DND-41 (cell line): Measurements from ENCODE around the gene TRAPPC2L.

Experiments used
- EZH2 ChIP-seq: IDR thresholded peaks from 3 replicates; pipeline ENCODE4 v1.6.1; 2012; ENCODE audit warnings: borderline replicate concordance, low read depth, mild to moderate bottlenecking, moderate library complexity, low read length, inconsistent platforms; ENCODE audit not compliant: severe bottlenecking
- TF ChIP-seq, protein P1 (sequence below): IDR thresholded peaks from 2 replicates; pipeline ENCODE4 v1.5.1; 2012; ENCODE audit warnings: borderline replicate concordance, low read length, moderate library complexity, mild to moderate bottlenecking; ENCODE audit not compliant: poor library complexity, severe bottlenecking; ENCODE audit errors: extremely low read depth

- TF ChIP-seq, protein P1, sequence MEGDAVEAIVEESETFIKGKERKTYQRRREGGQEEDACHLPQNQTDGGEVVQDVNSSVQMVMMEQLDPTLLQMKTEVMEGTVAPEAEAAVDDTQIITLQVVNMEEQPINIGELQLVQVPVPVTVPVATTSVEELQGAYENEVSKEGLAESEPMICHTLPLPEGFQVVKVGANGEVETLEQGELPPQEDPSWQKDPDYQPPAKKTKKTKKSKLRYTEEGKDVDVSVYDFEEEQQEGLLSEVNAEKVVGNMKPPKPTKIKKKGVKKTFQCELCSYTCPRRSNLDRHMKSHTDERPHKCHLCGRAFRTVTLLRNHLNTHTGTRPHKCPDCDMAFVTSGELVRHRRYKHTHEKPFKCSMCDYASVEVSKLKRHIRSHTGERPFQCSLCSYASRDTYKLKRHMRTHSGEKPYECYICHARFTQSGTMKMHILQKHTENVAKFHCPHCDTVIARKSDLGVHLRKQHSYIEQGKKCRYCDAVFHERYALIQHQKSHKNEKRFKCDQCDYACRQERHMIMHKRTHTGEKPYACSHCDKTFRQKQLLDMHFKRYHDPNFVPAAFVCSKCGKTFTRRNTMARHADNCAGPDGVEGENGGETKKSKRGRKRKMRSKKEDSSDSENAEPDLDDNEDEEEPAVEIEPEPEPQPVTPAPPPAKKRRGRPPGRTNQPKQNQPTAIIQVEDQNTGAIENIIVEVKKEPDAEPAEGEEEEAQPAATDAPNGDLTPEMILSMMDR, result no peak
- no peak for TF ChIP-seq EZH2
Measured at GRCh38 chr16:88817785-88818574, 38.9 kb upstream of the TRAPPC2L start.
